Left ventricle myocardium inferior (tissue), 1 donor: ENCODE data around the gene GGACT. TPM values are rescaled to one million over a fixed set of nuclear protein-coding genes. Genes with fewer than 3 reads are reported as not detected.
"Not testable (repeated sequence)": the region's sequence is repeated elsewhere in the genome, so short reads cannot be mapped to it uniquely, and the experiment has no call there.

Source experiments
- DNase-seq: peaks from one replicate; pipeline ENCODE4 v3.0.0-alpha.2; 2020
- H3K27ac ChIP-seq: fragments of 200-600 bp; replicated peaks from 2 replicates; pipeline ENCODE4 v1.8.0; 2021
- H3K27me3 ChIP-seq: fragments of 200-600 bp; 2 replicates; pipeline ENCODE4 v1.8.0; 2021; ENCODE audit warnings: low read depth
- H3K36me3 ChIP-seq: fragments of 200-600 bp; 2 replicates; pipeline ENCODE4 v1.8.0; 2021
- H3K4me1 ChIP-seq: fragments of 200-600 bp; 2 replicates; pipeline ENCODE4 v1.8.0; 2021
- H3K4me3 ChIP-seq: fragments of 200-600 bp; 2 replicates; pipeline ENCODE4 v1.8.0; 2021; ENCODE audit warnings: mild to moderate bottlenecking, moderate library complexity
- H3K9me3 ChIP-seq: fragments of 200-600 bp; replicated peaks from 2 replicates; pipeline ENCODE4 v1.8.0; 2021
- CTCF ChIP-seq: fragments of 200-600 bp; IDR thresholded peaks from 2 replicates; pipeline ENCODE4 v1.8.0; 2021; ENCODE audit warnings: antibody characterized with exemption, mild to moderate bottlenecking, borderline replicate concordance
- intact Hi-C: fragments of 100-400 bp; cut with micrococcal nuclease; formaldehyde crosslinking; loops from one replicate; pipeline ENCODE4 v1.11.0; 2022
- total RNA-seq: library from RNA; stranded (reverse); fragmentation: NEBNext Ultra II Directional; extraction: Animal tissue kit (Norgen Biotek cat#: 25700); gene quantifications from one replicate; pipeline ENCODE4 v1.2.1, GENCODE V29; 2021
- donor health status: DM: no; HTN: yes; CAD: no; lungs with severe emphysema.

Gene GGACT
- total RNA-seq, 1 donor from 2014 or later, result 1.8 TPM

GRCh38 chr13:100528820-100529219, 59.8 kb downstream of the GGACT start:
- intact Hi-C loops, result no loop called here
- Histone ChIP-seq H3K36me3 (peaks cover 45% of the 10 kb centered on the region), H3K4me1 (no peaks in the 10 kb centered on the region), H3K9me3 (no peaks in the 10 kb centered on the region), H3K27me3 (no peaks in the 10 kb centered on the region), H3K4me3 (no peak overlapping the region), H3K27ac (no peak overlapping the region)
- no peak for DNase-seq
- TF ChIP-seq CTCF, result no peak

GRCh38 chr13:100528353-100528752, 60.2 kb downstream of the GGACT start:
- no peak for TF ChIP-seq CTCF
- Histone ChIP-seq H3K36me3 (peaks cover 45% of the 10 kb centered on the region), H3K4me1 (no peaks in the 10 kb centered on the region), H3K27ac (no peak overlapping the region), H3K27me3 (no peaks in the 10 kb centered on the region), H3K4me3 (no peak overlapping the region), H3K9me3 (no peaks in the 10 kb centered on the region)
- DNase-seq, result no peak
- intact Hi-C loops, result no loop called here

DNA sequence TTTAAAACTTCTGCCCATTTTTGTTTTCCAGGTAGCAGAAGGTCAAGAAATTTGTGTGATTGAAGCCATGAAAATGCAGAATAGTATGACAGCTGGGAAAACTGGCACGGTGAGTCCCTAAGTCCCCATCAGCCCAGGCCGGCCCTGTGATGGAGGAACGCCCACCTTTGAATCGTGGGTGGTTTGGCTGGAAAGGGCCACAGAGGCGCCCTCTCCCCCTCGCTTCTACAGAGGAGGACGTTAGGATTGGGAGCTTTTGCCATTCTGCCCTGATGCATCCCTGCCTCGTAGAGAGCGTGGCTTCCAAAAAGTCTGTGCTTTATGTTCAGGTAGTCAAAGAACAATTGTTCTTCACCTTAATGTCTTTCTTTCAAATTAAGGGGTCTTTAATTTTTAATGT, 60.9 kb downstream of the GGACT start:
- no peaks in the 10 kb centered on the region for H3K27me3 ChIP-seq
- no peak overlapping the region for H3K4me3 ChIP-seq
- intact Hi-C loops, result no loop called here
- DNase-seq, result no peak
- H3K4me1 ChIP-seq, result no peaks in the 10 kb centered on the region
- no peak overlapping the region for H3K27ac ChIP-seq
- H3K9me3 ChIP-seq, result no peaks in the 10 kb centered on the region
- peaks cover 45% of the 10 kb centered on the region for H3K36me3 ChIP-seq
- no peak for TF ChIP-seq CTCF

DNA sequence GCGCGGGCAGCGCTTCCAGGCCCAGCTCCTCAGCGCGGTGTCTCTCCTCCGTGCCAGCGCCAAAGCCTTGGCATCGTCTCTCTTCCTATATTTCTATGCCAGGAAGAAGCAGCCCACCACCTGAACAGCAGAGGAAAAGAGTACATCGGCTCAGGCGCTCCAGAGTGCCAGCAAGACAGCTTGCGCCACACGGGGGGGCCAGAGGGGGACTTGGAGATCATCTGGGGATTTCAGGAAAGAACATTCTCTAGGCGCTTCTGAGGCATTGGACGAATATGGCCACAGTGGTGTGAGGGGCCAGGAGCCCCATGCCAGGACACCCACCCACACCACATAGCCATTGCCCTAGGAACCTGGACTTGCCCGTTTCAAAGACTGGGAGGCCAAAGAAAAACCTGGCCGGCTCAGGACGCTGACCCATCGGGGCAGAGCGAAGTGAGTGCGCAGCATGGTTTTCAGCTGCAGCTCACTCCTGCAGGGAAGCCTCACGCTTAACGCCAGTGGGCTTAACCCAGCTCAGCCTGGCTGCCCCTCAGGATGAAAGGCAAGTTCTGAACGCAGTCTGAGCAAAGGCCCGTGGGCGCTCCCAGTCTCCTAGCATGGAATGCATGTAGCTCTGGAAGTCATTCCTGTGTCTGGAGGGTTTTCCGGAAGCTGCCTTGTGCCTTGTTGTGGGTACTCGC, 62.1 kb downstream of the GGACT start:
- Histone ChIP-seq H3K36me3 (peaks cover 34% of the 10 kb centered on the region), H3K9me3 (no peaks in the 10 kb centered on the region), H3K27me3 (no peaks in the 10 kb centered on the region), H3K27ac (no peak overlapping the region), H3K4me1 (no peaks in the 10 kb centered on the region), H3K4me3 (no peak overlapping the region)
- DNase-seq, result no peak
- intact Hi-C loops, result no loop called here
- no peak for TF ChIP-seq CTCF

DNA sequence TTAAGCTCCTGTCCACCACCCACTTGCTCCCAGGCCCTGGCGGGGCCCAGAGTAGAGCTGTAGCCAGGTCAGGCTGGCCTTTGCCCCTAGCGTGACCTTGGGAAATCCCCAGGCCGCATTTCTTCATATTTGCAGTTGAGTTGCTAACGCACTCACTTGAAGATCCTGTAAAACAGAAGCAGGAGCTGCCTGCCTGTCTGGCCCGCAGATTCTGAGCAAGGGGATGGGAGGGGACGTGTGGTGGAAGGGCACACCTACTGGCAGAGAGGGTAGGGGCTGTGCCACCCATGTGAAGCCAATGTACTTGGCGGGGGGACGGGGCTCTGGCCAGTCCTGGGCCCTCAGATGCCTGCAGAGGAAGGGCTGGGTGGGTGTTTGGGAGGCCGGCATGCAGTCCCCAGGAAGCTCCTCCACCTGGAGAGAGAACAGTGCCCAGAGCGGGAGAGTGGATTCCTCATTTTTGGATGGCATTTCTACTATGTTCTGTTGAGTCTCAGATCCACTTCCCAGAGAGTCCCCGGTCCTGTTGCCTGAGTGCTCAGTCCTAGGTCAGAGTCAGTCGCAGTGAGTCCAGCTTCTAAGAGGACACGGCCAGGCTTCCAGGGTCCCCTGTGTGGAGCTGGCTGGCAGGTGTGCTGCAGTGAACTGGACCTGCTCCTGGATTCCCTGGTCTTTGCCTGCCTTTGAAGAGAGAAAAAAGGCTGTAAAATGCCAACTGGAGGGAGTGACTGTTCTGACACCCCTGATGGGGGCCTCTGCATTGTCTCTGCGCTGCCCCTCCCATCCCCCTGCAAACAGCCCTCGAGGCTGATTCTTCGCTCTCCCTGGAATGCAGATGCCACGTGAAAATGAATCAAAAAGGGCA, 62.9 kb downstream of the GGACT start:
- Histone ChIP-seq H3K27me3 (no peaks in the 10 kb centered on the region), H3K9me3 (no peaks in the 10 kb centered on the region), H3K27ac (no peak overlapping the region), H3K4me1 (no peaks in the 10 kb centered on the region), H3K4me3 (no peak overlapping the region), H3K36me3 (peaks cover 27% of the 10 kb centered on the region)
- intact Hi-C loops, result no loop called here
- TF ChIP-seq CTCF, result no peak
- DNase-seq, result no peak

GRCh38 chr13:100524688-100525087, 63.9 kb downstream of the GGACT start:
- H3K4me3 ChIP-seq, H3K4me1 ChIP-seq, DNase-seq, H3K27ac ChIP-seq, intact Hi-C loops, H3K27me3 ChIP-seq, H3K9me3 ChIP-seq: not testable (repeated sequence)
- H3K36me3 ChIP-seq, result peaks cover 18% of the 10 kb centered on the region
